T-helper 1 cell treated with Interleukin-12 subunit alpha and Interleukin-12 subunit beta and Interleukin-4 antibody, amounts not matched to agents 30 ng/mL and 1 ng/mL, for 36 hours (primary cell): ENCODE results near the gene ANKRD24. TPM values are rescaled to one million over a fixed set of nuclear protein-coding genes. Genes with fewer than 3 reads are reported as not detected.
"Not testable (repeated sequence)": the region's sequence is repeated elsewhere in the genome, so short reads cannot be mapped to it uniquely, and the experiment has no call there.

Experiments
- intact Hi-C: fragments of 100-400 bp; cut with micrococcal nuclease; formaldehyde crosslinking; loops from one replicate; pipeline ENCODE4 v1.15.1; 2024
- total RNA-seq: library from RNA; stranded (reverse); gene quantifications from 2 replicates; pipeline ENCODE4 v1.2.3, GENCODE V29; 2022

The ANKRD24 gene
- total RNA-seq, 1 donor from 2014 or later = 0.69 TPM

- intact Hi-C loops = loop anchor here (2.0 kb wide), 1 partner anchor 14 kb away; no protein-coding TSS in a partner anchor
These were observed 9.5 kb upstream of the ANKRD24 start for GRCh38 chr19:4172861-4173473.

GRCh38 chr19:4173479-4174212 is 8.8 kb upstream of the ANKRD24 start:
- intact Hi-C loops = loop anchor here (2.0 kb wide), 1 partner anchor 13 kb away; no protein-coding TSS in a partner anchor

GRCh38 chr19:4174213-4174894 is 8.1 kb upstream of the ANKRD24 start:
- intact Hi-C loops = no loop called here

- intact Hi-C loops = no loop called here
These were observed 7.4 kb upstream of the ANKRD24 start for GRCh38 chr19:4174895-4175668.

- intact Hi-C loops = no loop called here
These were observed 6.9 kb upstream of the ANKRD24 start for GRCh38 chr19:4175669-4175931.

GRCh38 chr19:4177146-4177545 is 5.3 kb upstream of the ANKRD24 start:
- intact Hi-C loops = no loop called here

GRCh38 chr19:4178990-4179389 is 3.5 kb upstream of the ANKRD24 start:
- intact Hi-C loops = no loop called here

GRCh38 chr19:4181053-4181508 is 1.4 kb upstream of the ANKRD24 start:
- intact Hi-C loops = loop anchor here (5.0 kb wide), 1 partner anchor 221 kb away; the partner anchor contains the start of genes CHAF1A and SH3GL1

GRCh38 chr19:4183967-4184717 is 1.7 kb downstream of the ANKRD24 start:
- intact Hi-C loops = loop anchor here (5.0 kb wide), 1 partner anchor 218 kb away; the partner anchor contains the start of genes CHAF1A and SH3GL1

GRCh38 chr19:4184718-4185352 is 2.3 kb downstream of the ANKRD24 start:
- intact Hi-C loops = loop anchor here (5.0 kb wide), 1 partner anchor 217 kb away; the partner anchor contains the start of genes CHAF1A and SH3GL1

GRCh38 chr19:4185413-4186086 is 3.1 kb downstream of the ANKRD24 start:
- intact Hi-C loops = loop anchor here (1.0 to 2.0 kb wide), 4 partner anchors 13 to 195 kb away; no protein-coding TSS in a partner anchor

GRCh38 chr19:4186087-4186993 is 3.9 kb downstream of the ANKRD24 start:
- intact Hi-C loops = loop anchor here (1.0 to 2.0 kb wide), 4 partner anchors 14 to 196 kb away; no protein-coding TSS in a partner anchor

- intact Hi-C loops = loop anchor here (2.0 kb wide), 1 partner anchor 15 kb away; no protein-coding TSS in a partner anchor
These were observed 5.0 kb downstream of the ANKRD24 start for GRCh38 chr19:4187313-4188122.

- intact Hi-C loops = no loop called here
These were observed 7.2 kb downstream of the ANKRD24 start for GRCh38 chr19:4189641-4190040.

- intact Hi-C loops = not testable (repeated sequence)
These were observed 10.0 kb downstream of the ANKRD24 start for GRCh38 chr19:4192537-4192936.

- intact Hi-C loops = no loop called here
These were observed 11.9 kb downstream of the ANKRD24 start for GRCh38 chr19:4194353-4194752.

- intact Hi-C loops = no loop called here
These were observed 13.5 kb downstream of the ANKRD24 start for GRCh38 chr19:4196009-4196408.
